Thymus (tissue), 11 donors: ENCODE measurements around the gene NDST1. TPM values are rescaled to one million over a fixed set of nuclear protein-coding genes. Genes with fewer than 3 reads are reported as not detected.

Experiments used
- DNase-seq, 9 donors: peaks; one replicate each; pipeline ENCODE4 v3.0.0-alpha.2; 2013; ENCODE audit warnings: low spot score in 9 of 9, low read depth in 6 of 9, missing footprints in 1 of 9
- H3K27ac ChIP-seq, 2 donors: one replicate each; pipeline ENCODE4 v1.5.1; 2013; ENCODE audit warnings: control low read depth in 1 of 2, low read depth in 1 of 2, low read length in 1 of 2, mild to moderate bottlenecking in 1 of 2, moderate library complexity in 1 of 2
- H3K27me3 ChIP-seq, 2 donors: one replicate each; pipeline ENCODE4 v1.5.1; 2013; ENCODE audit warnings: low read length in 1 of 2; ENCODE audit not compliant: control insufficient read depth in 2 of 2, insufficient read depth in 1 of 2
- H3K36me3 ChIP-seq, 2 donors: one replicate each; pipeline ENCODE4 v1.5.1; 2013; ENCODE audit warnings: low read length in 1 of 2, mild to moderate bottlenecking in 1 of 2, moderate library complexity in 1 of 2; ENCODE audit not compliant: control insufficient read depth in 2 of 2, insufficient read depth in 2 of 2
- H3K4me1 ChIP-seq, 2 donors: one replicate each; pipeline ENCODE4 v1.5.1; 2013; ENCODE audit warnings: low read length in 2 of 2; ENCODE audit not compliant: control insufficient read depth in 2 of 2, insufficient read depth in 2 of 2
- H3K4me3 ChIP-seq, 2 donors: one replicate each; pipeline ENCODE4 v1.5.1; 2013; ENCODE audit warnings: low read length in 2 of 2, control low read depth in 1 of 2, mild to moderate bottlenecking in 1 of 2
- H3K9me3 ChIP-seq, 2 donors: one replicate each; pipeline ENCODE4 v1.5.1; 2013; ENCODE audit warnings: low read length in 1 of 2, mild to moderate bottlenecking in 1 of 2; ENCODE audit not compliant: control insufficient read depth in 2 of 2, insufficient read depth in 1 of 2
- WGBS: extraction: QIAGEN DNeasy Blood & Tissue Kit; methylation state at CpG from one replicate; pipeline ENCODE4 v1.1.7; 2013; 5-methylcytosine and 5-hydroxymethylcytosine counted together
- polyA plus RNA-seq: library from polyadenylated mRNA; stranded (reverse); fragments of 200-250 nt; gene quantifications from one replicate; pipeline ENCODE4 v1.2.3, GENCODE V29; 2013
- total RNA-seq: library from RNA; stranded (reverse); fragments of 120-200 nt; gene quantifications from one replicate; pipeline ENCODE4 v1.2.4, GENCODE V29; 2013
- donor health status: healthy.

NDST1 gene
- total and polyA plus RNA-seq, 2 donors, result 2.8 to 6.4 TPM

GRCh38 chr5:150525163-150525562, 17.2 kb downstream of the NDST1 start:
- H3K9me3 ChIP-seq, result no peaks in the 10 kb centered on the region
- no peak overlapping the region for H3K27ac ChIP-seq
- peaks cover 0 to 4% of the 10 kb centered on the region in 2 donors for H3K4me1 ChIP-seq
- no peaks in the 10 kb centered on the region for H3K27me3 ChIP-seq
- H3K36me3 ChIP-seq, result no peaks in the 10 kb centered on the region
- no peak overlapping the region for H3K4me3 ChIP-seq
- DNase-seq, result no peak
- WGBS, result 97% methylated on average over 8 of the region's 8 CpGs

- no peak for DNase-seq
- Histone ChIP-seq H3K4me3 (no peak overlapping the region), H3K36me3 (no peaks in the 10 kb centered on the region), H3K27me3 (no peaks in the 10 kb centered on the region), H3K9me3 (no peaks in the 10 kb centered on the region), H3K27ac (no peak overlapping the region), H3K4me1 (peaks cover 0 to 4% of the 10 kb centered on the region in 2 donors)
These were observed 17.9 kb downstream of the NDST1 start for GRCh38 chr5:150525781-150526180.

GRCh38 chr5:150527038-150527437, 19.1 kb downstream of the NDST1 start:
- no peaks in the 10 kb centered on the region for H3K9me3 ChIP-seq
- H3K27me3 ChIP-seq, result no peaks in the 10 kb centered on the region
- WGBS, result 95% methylated on average over 8 of the region's 8 CpGs
- DNase-seq, result no peak
- no peak overlapping the region for H3K27ac ChIP-seq
- H3K36me3 ChIP-seq, result no peaks in the 10 kb centered on the region
- H3K4me3 ChIP-seq, result no peak overlapping the region
- peaks cover 0 to 4% of the 10 kb centered on the region in 2 donors for H3K4me1 ChIP-seq

GRCh38 chr5:150527808-150528207, 19.9 kb downstream of the NDST1 start:
- no peaks in the 10 kb centered on the region for H3K27me3 ChIP-seq
- H3K4me1 ChIP-seq, result peaks cover 0 to 4% of the 10 kb centered on the region in 2 donors
- H3K4me3 ChIP-seq, result no peak overlapping the region
- no peak overlapping the region for H3K27ac ChIP-seq
- no peak for DNase-seq
- H3K36me3 ChIP-seq, result no peaks in the 10 kb centered on the region
- WGBS, result 98% methylated on average over 24 of the region's 24 CpGs
- no peaks in the 10 kb centered on the region for H3K9me3 ChIP-seq

GRCh38 chr5:150528924-150529546, 21.1 kb downstream of the NDST1 start:
- H3K27ac ChIP-seq, result no peak overlapping the region
- H3K27me3 ChIP-seq, result no peaks in the 10 kb centered on the region
- no peak for DNase-seq
- H3K4me1 ChIP-seq, result peaks cover 0 to 4% of the 10 kb centered on the region in 2 donors
- H3K36me3 ChIP-seq, result no peaks in the 10 kb centered on the region
- H3K4me3 ChIP-seq, result no peak overlapping the region
- no peaks in the 10 kb centered on the region for H3K9me3 ChIP-seq
- 76% methylated on average over 2 of the region's 2 CpGs for WGBS

- Histone ChIP-seq H3K36me3 (no peaks in the 10 kb centered on the region), H3K27ac (no peak overlapping the region)
- WGBS, result 99% methylated on average over 4 of the region's 4 CpGs
These were observed 21.6 kb downstream of the NDST1 start for GRCh38 chr5:150529555-150529954.

GRCh38 chr5:150530423-150530822, 22.5 kb downstream of the NDST1 start:
- H3K27me3 ChIP-seq, result no peaks in the 10 kb centered on the region
- no peak overlapping the region for H3K27ac ChIP-seq
- no peak overlapping the region for H3K4me3 ChIP-seq
- no peak for DNase-seq
- no peaks in the 10 kb centered on the region for H3K9me3 ChIP-seq
- H3K4me1 ChIP-seq, result peaks cover 0 to 4% of the 10 kb centered on the region in 2 donors
- no peaks in the 10 kb centered on the region for H3K36me3 ChIP-seq
- 93% methylated on average over 3 of the region's 3 CpGs for WGBS

More at GRCh38 chr5:150529555-150529954, 21.6 kb downstream of the NDST1 start:
- Histone ChIP-seq H3K4me1 (peaks cover 0 to 4% of the 10 kb centered on the region in 2 donors), H3K9me3 (no peaks in the 10 kb centered on the region), H3K27me3 (no peaks in the 10 kb centered on the region), H3K4me3 (no peak overlapping the region)
- DNase-seq, result no peak

- Histone ChIP-seq H3K27me3 (no peaks in the 10 kb centered on the region), H3K36me3 (peaks cover 0 to 4% of the 10 kb centered on the region in 2 donors), H3K4me1 (no peaks in the 10 kb centered on the region), H3K27ac (no peak overlapping the region), H3K4me3 (no peak overlapping the region), H3K9me3 (no peaks in the 10 kb centered on the region)
- no peak for DNase-seq
- WGBS, result 98% methylated on average over 9 of the region's 9 CpGs
These were observed 23.1 kb downstream of the NDST1 start for GRCh38 chr5:150530951-150531588.

- H3K27me3 ChIP-seq, result no peaks in the 10 kb centered on the region
- no peak overlapping the region for H3K4me3 ChIP-seq
- no peak overlapping the region for H3K27ac ChIP-seq
- H3K4me1 ChIP-seq, result no peaks in the 10 kb centered on the region
- no peak for DNase-seq
- peaks cover 0 to 4% of the 10 kb centered on the region in 2 donors for H3K36me3 ChIP-seq
- 96% methylated on average over 9 of the region's 9 CpGs for WGBS
- H3K9me3 ChIP-seq, result no peaks in the 10 kb centered on the region
These were observed 23.8 kb downstream of the NDST1 start for GRCh38 chr5:150531686-150532085.
